ENCODE results near the gene TECTB. TPM values are rescaled to one million over a fixed set of nuclear protein-coding genes. Genes with fewer than 3 reads are reported as not detected.

TECTB gene
- total and polyA plus RNA-seq, 2 donors: 0.05 to 0.21 TPM

Other genes starting within 250 kb of the TECTB start
- gene GPAM, start 99.6 kb upstream of the TECTB start, total RNA-seq: 7.8 TPM
- gene GPAM, start 99.6 kb upstream of the TECTB start, polyA plus RNA-seq: 3.5 TPM
- 13.0 TPM for gene ACSL5, start 90.7 kb downstream of the TECTB start, total RNA-seq
- gene ACSL5, start 90.7 kb downstream of the TECTB start, polyA plus RNA-seq: 15.9 TPM
- gene ZDHHC6, start 163.5 kb downstream of the TECTB start, total RNA-seq: 28.0 TPM
- gene ZDHHC6, start 163.5 kb downstream of the TECTB start, polyA plus RNA-seq: 64.5 TPM
- 27.0 TPM for gene VTI1A, start 163.8 kb downstream of the TECTB start, total RNA-seq
- gene VTI1A, start 163.8 kb downstream of the TECTB start, polyA plus RNA-seq: 15.9 TPM